Right cardiac atrium (tissue), 5 donors: ENCODE measurements around the gene ASRGL1. TPM values are rescaled to one million over a fixed set of nuclear protein-coding genes. Genes with fewer than 3 reads are reported as not detected.
A peak's percentile ranks its signal among the peaks of the same experiment; 100 is the strongest.
"Not testable (repeated sequence)": the region's sequence is repeated elsewhere in the genome, so short reads cannot be mapped to it uniquely, and the experiment has no call there.

Experiments used
- ATAC-seq, 2 donors: fragments of 200-7000 bp; cut with Tn5 transposase; one replicate each; pipeline versions ENCODE4 v1.8.0 to v1.9.1; 2020; ENCODE audit warnings: moderate library complexity in 2 of 2, mild to moderate bottlenecking in 1 of 2
- DNase-seq, 3 donors: peaks; one replicate each; pipeline ENCODE4 v3.0.0-alpha.2; 2020
- H3K27ac ChIP-seq: one replicate; pipeline ENCODE4 v1.5.1; 2013; ENCODE audit warnings: mild to moderate bottlenecking, low read length, control low read depth, moderate library complexity
- H3K27me3 ChIP-seq: one replicate; pipeline ENCODE4 v1.6.1; 2013; ENCODE audit not compliant: control insufficient read depth, insufficient read depth
- H3K4me1 ChIP-seq: one replicate; pipeline ENCODE4 v1.6.1; 2013; ENCODE audit warnings: low read length; ENCODE audit not compliant: control insufficient read depth, insufficient read depth
- H3K4me3 ChIP-seq: one replicate; pipeline ENCODE4 v1.5.1; 2013; ENCODE audit warnings: low read length, control low read depth
- H3K9me3 ChIP-seq: one replicate; pipeline ENCODE4 v1.6.1; 2013; ENCODE audit warnings: low read length; ENCODE audit not compliant: control insufficient read depth
- WGBS: extraction: QIAGEN DNeasy Blood & Tissue Kit; methylation state at CpG from one replicate; pipeline ENCODE4 v1.1.7; 2013; 5-methylcytosine and 5-hydroxymethylcytosine counted together
- intact Hi-C, 4 donors: fragments of 100-400 bp; cut with DNase I; formaldehyde crosslinking; loops; one replicate each; pipeline versions ENCODE4 v1.11.0 to v1.14.0; 2022 to 2023
- polyA plus RNA-seq: library from polyadenylated mRNA; stranded (reverse); fragments of 200-250 nt; gene quantifications from one replicate; pipeline ENCODE4 v1.2.3, GENCODE V29; 2013
- total RNA-seq, 4 donors: library from RNA; stranded (reverse); fragmentation: NEBNext Ultra II Directional; extraction: Animal tissue kit (Norgen Biotek cat#: 25700); gene quantifications; one replicate each; pipeline ENCODE4 v1.2.1, GENCODE V29; 2021
- donor health status: healthy with polysubstance abuse.
- donor health status: DM: no; HTN: yes; CAD: no.
- donor health status: DM: no; HTN: no; CAD: no.
- donor health status: DM: no; HTN: yes; CAD: no; lungs with severe emphysema.
- donor health status: DM: yes; HTN: yes; CAD: no.

The ASRGL1 gene
- total and polyA plus RNA-seq, 5 donors: 4.3 to 8.1 (median 5.3) TPM

- H3K27me3 ChIP-seq, intact Hi-C loops, H3K4me3 ChIP-seq, H3K9me3 ChIP-seq, H3K27ac ChIP-seq, ATAC-seq, DNase-seq, H3K4me1 ChIP-seq: not testable (repeated sequence)
- WGBS: 34% methylated on average over 6 of the region's 6 CpGs
Measured at GRCh38 chr11:62326719-62327118, 10.5 kb upstream of the ASRGL1 start.

GRCh38 chr11:62327541-62327940 is 9.7 kb upstream of the ASRGL1 start:
- DNase-seq, H3K27ac ChIP-seq, ATAC-seq, H3K27me3 ChIP-seq, H3K4me1 ChIP-seq, intact Hi-C loops, H3K4me3 ChIP-seq, H3K9me3 ChIP-seq: not testable (repeated sequence)
- WGBS: 91% methylated on average over 14 of the region's 14 CpGs

GRCh38 chr11:62331264-62331663 is 6.0 kb upstream of the ASRGL1 start:
- not testable (repeated sequence) for ATAC-seq, DNase-seq

GRCh38 chr11:62333768-62334167 is 3.5 kb upstream of the ASRGL1 start:
- 71% methylated on average over 5 of the region's 5 CpGs for WGBS

More at GRCh38 chr11:62331264-62331663, 6.0 kb upstream of the ASRGL1 start:
- H3K27me3 ChIP-seq, intact Hi-C loops, H3K9me3 ChIP-seq, H3K4me3 ChIP-seq, H3K27ac ChIP-seq, H3K4me1 ChIP-seq: not testable (repeated sequence)
- WGBS: 88% methylated on average over 3 of the region's 3 CpGs

GRCh38 chr11:62336949-62337302 is 322 bp upstream of the ASRGL1 start:
- H3K4me3 ChIP-seq: peak overlapping the region; percentile 53
- WGBS: 60% methylated on average over 19 of the region's 19 CpGs
- DNase-seq, H3K9me3 ChIP-seq, intact Hi-C loops, H3K27ac ChIP-seq, ATAC-seq, H3K27me3 ChIP-seq, H3K4me1 ChIP-seq: not testable (repeated sequence)

More at GRCh38 chr11:62333768-62334167, 3.5 kb upstream of the ASRGL1 start:
- ATAC-seq (no peak), DNase-seq (no peak)
- Histone ChIP-seq H3K27me3 (no peaks in the 10 kb centered on the region), H3K27ac (no peak overlapping the region), H3K4me3 (no peak overlapping the region), H3K9me3 (no peaks in the 10 kb centered on the region), H3K4me1 (no peaks in the 10 kb centered on the region)
- intact Hi-C loops: no loop called here

DNA sequence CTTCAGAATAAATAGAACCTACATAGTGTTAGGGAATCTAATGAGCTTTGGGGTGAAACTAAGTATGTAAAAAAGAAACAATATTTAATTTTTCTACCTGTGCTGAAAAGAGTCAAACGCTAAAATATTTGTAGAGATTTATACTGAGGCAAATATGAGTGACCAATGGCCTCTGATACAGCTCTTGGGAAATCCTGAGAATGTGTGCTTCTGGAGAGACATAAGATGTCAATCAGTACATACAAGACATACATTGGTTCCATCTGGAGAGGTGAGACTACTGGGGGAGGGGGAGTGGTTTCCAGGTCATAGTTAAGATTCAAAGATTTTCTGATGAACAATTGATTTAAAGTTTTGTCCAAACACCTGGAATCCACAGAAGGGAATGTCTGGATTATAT is 970 bp downstream of the ASRGL1 start:
- intact Hi-C loops: no loop called here
- DNase-seq (no peak), ATAC-seq (no peak)
- no peak overlapping the region for H3K27ac ChIP-seq
- WGBS: 32% methylated on average over 1 of the region's 1 CpG
- no peaks in the 10 kb centered on the region for H3K4me1 ChIP-seq
- no peaks in the 10 kb centered on the region for H3K9me3 ChIP-seq
- no peaks in the 10 kb centered on the region for H3K27me3 ChIP-seq
- peak overlapping the region; percentile 53 for H3K4me3 ChIP-seq

GRCh38 chr11:62340269-62340901 is 3.1 kb downstream of the ASRGL1 start:
- Histone ChIP-seq H3K4me1 (no peaks in the 10 kb centered on the region), H3K4me3 (no peak overlapping the region), H3K27ac (no peak overlapping the region), H3K27me3 (no peaks in the 10 kb centered on the region), H3K9me3 (no peaks in the 10 kb centered on the region)
- 64% methylated on average over 6 of the region's 6 CpGs for whole genome bisulfite sequencing
- ATAC-seq (peak; percentile 34 to 48), DNase-seq (peak; percentile 45 to 78 (median 67))
- intact Hi-C loops: loop anchor here in 1 of 4 donors (5.0 kb wide), 1 partner anchor 37 kb away; no protein-coding TSS in a partner anchor

DNA sequence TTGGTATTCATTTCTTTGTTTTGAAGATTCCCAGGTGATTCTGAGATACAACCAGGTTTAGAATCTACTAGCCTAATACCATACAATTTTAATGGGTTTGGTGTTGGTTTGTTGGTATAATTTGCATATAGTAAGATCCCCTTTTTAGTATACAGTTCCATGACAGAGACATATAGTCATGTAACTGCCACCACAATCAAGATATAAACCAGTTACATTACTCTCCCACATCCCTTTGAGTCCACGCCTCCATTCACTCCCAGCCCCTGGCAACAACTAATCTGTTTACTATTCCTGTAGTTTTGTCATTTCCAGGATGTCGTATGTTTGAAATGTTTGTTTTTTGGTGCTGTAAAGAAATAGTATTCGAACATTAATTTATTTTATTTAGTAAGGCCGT is 4.3 kb downstream of the ASRGL1 start:
- H3K9me3 ChIP-seq: no peaks in the 10 kb centered on the region
- intact Hi-C loops: loop anchor here in 1 of 4 donors (5.0 kb wide), 1 partner anchor 36 kb away; no protein-coding TSS in a partner anchor
- no peaks in the 10 kb centered on the region for H3K27me3 ChIP-seq
- H3K27ac ChIP-seq: no peak overlapping the region
- H3K4me3 ChIP-seq: no peak overlapping the region
- WGBS: 68% methylated on average over 4 of the region's 4 CpGs
- no peak for DNase-seq
- H3K4me1 ChIP-seq: no peaks in the 10 kb centered on the region
- ATAC-seq: no peak

- WGBS: 87% methylated on average over 7 of the region's 7 CpGs
- intact Hi-C loops: loop anchor here in 1 of 4 donors (5.0 kb wide), 1 partner anchor 34 kb away; no protein-coding TSS in a partner anchor
- not testable (repeated sequence) for DNase-seq, H3K4me1 ChIP-seq, H3K27ac ChIP-seq, H3K9me3 ChIP-seq, ATAC-seq, H3K27me3 ChIP-seq, H3K4me3 ChIP-seq
Measured at GRCh38 chr11:62343646-62344190, 6.5 kb downstream of the ASRGL1 start.

- H3K4me3 ChIP-seq: no peak overlapping the region
- ATAC-seq: no peak
- intact Hi-C loops: loop anchor here in 1 of 4 donors (5.0 kb wide), 1 partner anchor 33 kb away; no protein-coding TSS in a partner anchor
Measured at GRCh38 chr11:62344210-62344609, 7.0 kb downstream of the ASRGL1 start.

GRCh38 chr11:62345861-62346260 is 8.6 kb downstream of the ASRGL1 start:
- H3K27ac ChIP-seq: no peak overlapping the region
- H3K27me3 ChIP-seq: no peaks in the 10 kb centered on the region
- no peaks in the 10 kb centered on the region for H3K9me3 ChIP-seq
- ATAC-seq (no peak), DNase-seq (no peak)
- 90% methylated on average over 6 of the region's 6 CpGs for WGBS
- no peaks in the 10 kb centered on the region for H3K4me1 ChIP-seq
- intact Hi-C loops: no loop called here
- H3K4me3 ChIP-seq: no peak overlapping the region

More at GRCh38 chr11:62344210-62344609, 7.0 kb downstream of the ASRGL1 start:
- no peak for DNase-seq
- Histone ChIP-seq H3K9me3 (no peaks in the 10 kb centered on the region), H3K27ac (no peak overlapping the region), H3K4me1 (no peaks in the 10 kb centered on the region), H3K27me3 (no peaks in the 10 kb centered on the region)
- WGBS: 84% methylated on average over 1 of the region's 1 CpG
